NCI-H510A (cell line): ENCODE measurements around the gene UBE2S.
"Not testable (repeated sequence)": the region's sequence is repeated elsewhere in the genome, so short reads cannot be mapped to it uniquely, and the experiment has no call there.

ENCODE experiments used
- DNase-seq: peaks from one replicate; lab custom pipeline; 2025; lab: John Stamatoyannopoulos, UW

UBE2S gene

GRCh38 chr19:55406091-55406825 lies 1.3 kb downstream of the UBE2S start:
- DNase-seq: no peak

DNA sequence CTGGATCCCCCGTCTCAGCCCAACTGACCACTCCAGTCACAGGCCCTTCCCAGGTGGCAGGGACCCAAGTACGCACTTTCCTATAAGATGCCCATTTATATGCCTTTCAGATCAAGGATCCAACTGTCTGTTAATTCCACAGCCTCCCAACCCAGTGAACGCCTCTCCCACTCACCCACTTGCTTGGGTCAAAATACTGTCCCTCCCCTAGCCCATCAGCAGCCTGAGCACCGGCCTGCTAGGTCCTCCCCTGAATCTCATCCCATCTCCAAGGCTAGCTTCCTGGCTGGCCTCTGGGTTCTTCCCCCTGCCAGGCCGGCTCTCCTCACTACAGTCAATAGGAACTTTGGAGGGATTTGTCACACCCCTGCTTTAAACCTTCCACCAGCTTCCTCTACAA lies 1.9 kb downstream of the UBE2S start:
- DNase-seq: no peak

- DNase-seq: no peak
These were observed 5.1 kb downstream of the UBE2S start for GRCh38 chr19:55402509-55402908.

DNA sequence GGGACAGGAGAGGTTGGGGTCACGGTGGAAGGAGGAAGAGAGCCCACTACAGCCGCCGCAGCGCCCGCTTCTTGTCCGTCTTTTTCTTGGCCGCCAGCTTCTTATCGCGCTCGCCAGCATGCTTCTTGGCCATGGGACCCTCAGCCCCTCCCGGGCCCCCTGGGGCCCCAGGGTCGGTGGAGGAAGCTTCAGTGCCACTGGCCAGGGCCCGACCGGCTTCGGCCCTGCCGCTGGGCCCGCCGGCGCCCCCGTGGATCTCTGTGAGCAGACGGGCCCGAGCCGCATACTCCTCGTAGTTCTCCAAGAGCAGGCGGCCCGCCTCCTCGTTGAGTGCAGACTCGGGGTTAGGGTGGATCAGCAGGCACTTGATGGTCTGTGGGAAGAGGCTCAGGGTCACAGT lies 6.2 kb downstream of the UBE2S start:
- DNase-seq: not testable (repeated sequence)

DNA sequence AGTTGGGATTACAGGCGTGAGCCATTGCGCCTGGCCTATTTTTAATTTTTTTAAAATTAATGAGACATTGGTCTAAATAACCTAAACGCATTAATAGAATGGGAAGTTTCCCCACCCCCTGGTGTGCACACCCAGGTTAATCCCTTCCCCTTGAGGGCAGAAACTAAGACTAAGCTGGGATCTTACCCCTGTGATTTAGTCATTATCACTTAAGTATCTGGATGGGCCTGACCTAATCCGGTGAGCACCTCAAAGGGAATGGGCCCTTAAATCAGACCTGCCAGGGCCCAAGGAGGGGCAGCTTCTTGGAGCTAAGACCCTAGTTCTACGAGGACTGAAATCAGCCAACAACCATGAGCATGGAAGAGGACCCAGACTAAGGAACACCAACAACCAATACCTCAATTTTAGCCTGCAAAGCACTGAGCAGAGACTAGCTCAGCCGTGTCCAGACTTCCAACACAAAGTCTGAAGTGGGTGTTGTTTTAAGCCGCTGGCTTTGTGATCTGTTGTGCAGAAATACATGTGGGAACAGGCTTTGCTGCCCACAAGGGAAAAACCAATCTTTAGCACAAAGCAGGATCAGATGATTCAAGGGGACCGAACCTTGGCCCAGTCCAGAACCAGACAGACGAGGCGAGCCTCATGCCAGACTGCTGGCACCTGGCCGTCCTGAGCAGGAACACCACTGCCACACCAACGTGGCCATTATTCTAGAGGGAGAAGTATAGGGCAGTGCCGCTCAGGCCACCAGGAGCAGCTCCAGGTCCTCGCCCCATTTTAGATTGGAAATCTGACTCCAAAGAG lies 7.1 kb downstream of the UBE2S start:
- no peak for DNase-seq

DNA sequence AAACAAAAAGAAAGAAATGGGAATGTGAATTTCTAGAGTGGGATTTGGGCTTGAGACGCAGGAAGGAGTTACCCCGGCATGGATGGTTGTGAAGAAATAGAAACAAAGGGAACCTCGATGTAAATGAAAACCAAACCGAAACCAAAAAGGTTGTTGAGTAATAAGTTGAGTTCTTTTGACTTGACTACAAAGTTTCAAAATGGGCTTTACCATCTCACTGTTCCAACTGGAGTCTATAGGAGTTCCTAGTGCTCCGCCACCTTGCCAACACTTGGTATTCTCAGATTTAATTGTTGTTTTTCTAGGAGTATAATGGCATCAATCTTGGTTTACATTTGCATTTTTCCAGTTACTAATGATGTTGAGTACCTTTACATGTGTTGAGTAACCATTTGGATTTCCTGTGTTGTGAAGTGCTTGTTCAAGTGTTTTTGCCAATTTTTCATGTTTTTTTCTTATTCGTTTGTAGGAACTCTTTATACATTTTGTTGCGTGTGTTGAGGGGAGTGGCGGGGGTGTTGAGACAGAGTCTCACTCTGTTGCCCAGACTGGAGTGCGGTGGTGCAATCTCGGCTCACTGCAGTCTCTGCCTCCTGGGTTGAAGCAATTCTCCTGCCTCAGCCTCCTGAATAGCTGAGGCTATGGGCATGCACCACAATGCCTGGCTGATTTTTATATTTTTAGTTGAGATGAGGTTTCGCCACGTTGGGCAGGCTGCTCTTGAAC lies 9.2 kb downstream of the UBE2S start:
- no peak for DNase-seq

- no peak for DNase-seq
These were observed 14.5 kb downstream of the UBE2S start for GRCh38 chr19:55392820-55393761.

GRCh38 chr19:55391702-55392615 lies 15.6 kb downstream of the UBE2S start:
- DNase-seq: no peak

GRCh38 chr19:55391191-55391670 lies 16.4 kb downstream of the UBE2S start:
- no peak for DNase-seq

GRCh38 chr19:55390461-55390880 lies 17.1 kb downstream of the UBE2S start:
- DNase-seq: no peak

DNA sequence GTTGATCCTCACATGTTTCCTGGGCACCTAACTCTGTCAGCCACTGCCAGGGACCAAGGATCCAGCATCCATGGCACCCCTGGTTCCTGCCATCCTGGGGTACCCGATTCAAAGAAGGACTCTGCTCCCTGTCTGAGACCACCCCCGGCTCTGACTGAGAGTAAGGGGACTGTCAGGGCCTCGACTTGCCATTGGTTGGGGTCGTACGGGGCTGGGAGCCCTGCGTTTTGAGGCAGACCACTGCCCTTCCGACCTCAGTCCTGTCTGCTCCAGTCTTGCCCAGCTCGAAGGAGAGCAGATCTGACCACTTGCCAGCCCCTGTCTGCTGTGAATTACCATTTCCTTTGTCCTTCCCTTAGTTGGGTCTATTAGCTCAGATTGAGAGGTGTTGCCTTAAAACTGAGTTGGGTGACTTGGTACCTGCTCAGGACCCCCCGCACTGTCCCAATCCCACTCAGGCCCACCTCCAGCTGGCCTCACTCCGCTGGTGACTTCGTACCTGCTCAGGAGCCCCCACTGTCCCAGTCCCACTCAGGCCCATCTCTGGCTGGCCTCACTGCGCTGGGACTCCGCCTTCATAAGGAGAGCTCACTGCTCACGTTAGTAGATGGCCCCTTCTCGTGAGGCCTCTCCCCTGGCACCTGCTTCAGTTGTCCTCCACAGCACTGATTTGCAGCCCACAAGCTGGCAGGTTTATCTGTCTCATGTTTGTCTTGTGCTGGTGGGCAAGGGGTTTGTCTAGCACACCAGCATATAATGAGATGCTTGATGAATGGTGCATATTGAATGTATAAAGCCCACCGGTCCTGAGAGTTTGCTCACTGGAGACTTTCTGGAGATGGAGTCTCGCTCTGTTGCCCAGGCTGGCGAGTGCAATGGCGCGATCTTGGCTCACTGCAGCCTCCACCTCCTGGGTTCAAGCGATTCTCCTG lies 17.9 kb downstream of the UBE2S start:
- no peak for DNase-seq

GRCh38 chr19:55387736-55388497 lies 19.7 kb downstream of the UBE2S start:
- DNase-seq: no peak

DNA sequence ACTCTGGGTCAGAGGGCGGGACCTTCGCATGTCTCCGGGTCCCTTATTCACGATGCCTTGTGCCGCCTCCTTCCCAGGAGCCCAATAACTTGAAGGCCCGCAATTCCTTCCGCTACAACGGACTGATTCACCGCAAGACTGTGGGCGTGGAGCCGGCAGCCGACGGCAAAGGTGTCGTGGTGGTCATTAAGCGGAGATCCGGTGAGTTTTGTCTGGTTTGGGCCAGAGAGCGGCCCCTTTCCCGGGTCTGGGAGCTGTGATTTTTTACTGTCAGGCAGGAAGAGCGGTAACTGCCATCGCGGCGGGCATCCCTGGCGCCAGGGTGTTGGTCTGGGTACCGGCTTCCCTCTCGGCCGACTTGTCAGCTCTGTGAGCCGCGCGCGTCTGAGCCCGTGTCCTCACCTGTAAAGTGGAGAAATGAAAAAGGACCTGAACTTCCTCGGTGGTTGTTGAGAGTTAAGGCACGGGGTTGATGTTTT lies 21.1 kb downstream of the UBE2S start:
- no peak for DNase-seq

DNA sequence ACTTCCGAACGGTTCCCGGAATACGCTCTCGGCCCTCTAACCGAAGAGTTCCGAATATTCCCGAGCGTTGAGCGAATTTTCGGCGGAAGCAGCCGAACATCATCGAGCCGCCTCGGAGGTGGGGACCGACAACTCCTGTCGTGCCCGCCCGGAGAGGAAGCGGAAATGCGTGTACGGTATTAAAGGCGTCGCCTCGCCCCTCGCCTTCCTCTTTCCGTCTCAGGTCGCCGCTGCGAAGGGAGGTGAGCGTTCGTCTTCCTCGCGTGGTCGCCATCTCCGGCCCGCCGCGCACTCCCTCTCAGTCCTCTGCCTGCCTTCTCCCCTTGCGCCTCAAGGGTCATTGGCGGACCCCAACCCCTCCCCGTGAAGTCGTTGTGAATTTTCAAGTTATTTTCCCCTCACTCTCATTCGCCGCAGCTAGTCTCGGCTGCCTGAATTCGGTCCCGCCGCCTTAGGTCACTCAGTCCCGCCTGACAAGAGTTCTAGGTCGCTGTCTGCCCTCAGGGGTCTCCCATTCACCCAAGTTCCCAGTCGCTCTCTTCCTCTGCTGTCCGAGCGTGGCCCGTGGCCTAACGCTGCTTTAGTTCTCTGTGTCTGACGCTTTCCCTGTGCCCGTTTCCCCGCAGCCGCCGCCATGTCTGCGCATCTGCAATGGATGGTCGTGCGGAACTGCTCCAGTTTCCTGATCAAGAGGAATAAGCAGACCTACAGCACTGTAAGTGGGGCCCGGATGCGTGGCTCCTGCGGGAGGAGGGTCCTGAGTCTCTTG lies 21.7 kb downstream of the UBE2S start, which contains the start of gene RPL28:
Gene RPL28 (plus strand): TSS at position 209 of the 769 bp plus-strand sequence. CDS start 426 bp downstream, at position 635.
- peak; percentile 94 for DNase-seq

GRCh38 chr19:55384920-55385723 lies 22.5 kb downstream of the UBE2S start:
- DNase-seq: peak; percentile 87

DNA sequence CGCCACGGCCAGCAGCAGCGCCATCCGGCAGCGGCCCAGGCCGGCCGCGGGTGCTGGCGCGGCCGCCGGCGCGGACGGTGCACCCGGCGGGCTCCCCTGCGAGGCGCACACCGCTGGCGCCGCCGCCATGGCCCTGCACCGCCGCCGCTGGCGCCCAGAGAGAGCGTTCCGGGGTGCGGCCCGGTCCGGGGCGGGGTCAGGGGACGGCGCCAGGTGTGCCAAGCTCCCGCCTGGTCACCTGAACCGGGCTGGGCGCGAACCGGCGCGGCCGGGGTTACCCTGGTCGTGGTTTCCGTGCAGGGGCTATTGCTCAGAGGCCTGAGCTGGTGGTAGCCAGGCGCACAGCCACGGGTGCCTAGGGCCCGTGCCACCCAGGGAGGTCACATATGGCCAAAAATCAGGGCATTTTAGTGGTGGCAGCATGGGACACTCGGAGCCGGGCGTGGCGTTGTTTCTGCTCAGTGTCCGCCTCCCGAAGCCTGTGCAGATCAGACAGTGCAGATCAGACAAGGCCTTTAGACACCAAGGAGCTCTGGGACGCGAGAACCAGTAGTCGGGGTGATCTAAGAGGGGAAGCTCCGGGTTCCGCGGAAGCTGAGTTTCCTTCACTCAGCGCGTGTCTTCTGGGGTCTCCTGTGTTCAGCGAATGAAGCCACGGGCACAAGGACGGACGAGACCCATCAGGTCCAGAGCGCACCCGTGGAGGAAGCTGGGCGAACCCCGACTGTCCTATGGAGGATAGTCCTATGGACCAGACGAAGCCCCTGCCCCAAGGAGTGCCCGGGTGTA lies 23.3 kb downstream of the UBE2S start, which contains the start of gene TMEM238:
Gene TMEM238 (minus strand): TSS at position 162 of the 789 bp plus-strand sequence. CDS start 33 bp downstream, at position 129.
- DNase-seq: no peak
